K562 (cell line): ENCODE results near the gene PPP1R9B. TPM values are rescaled to one million over a fixed set of nuclear protein-coding genes. Genes with fewer than 3 reads are reported as not detected.

Source experiments
- FIP1L1 ChIP-seq: fragments of 200-400 bp; formaldehyde crosslinking; IDR thresholded peaks from 2 replicates; pipeline ENCODE4 v1.6.1; 2018; ENCODE audit warnings: mild to moderate bottlenecking, low read depth, low read length; ENCODE audit not compliant: poor library complexity, severe bottlenecking
- KAT7 ChIP-seq: sonication (generic); formaldehyde crosslinking; IDR thresholded peaks from 2 replicates; pipeline ENCODE4 v1.8.0; 2022; ENCODE audit warnings: missing genetic modification reagents, mild to moderate bottlenecking, borderline replicate concordance
- LCOR ChIP-seq: sonication (generic); formaldehyde crosslinking; IDR thresholded peaks from 2 replicates; pipeline ENCODE4 v1.8.0; 2022; ENCODE audit warnings: mild to moderate bottlenecking, missing genetic modification reagents
- MLLT1 ChIP-seq, 2 experiments: fragments of 450-650 bp; IDR thresholded peaks; 2 replicates each; pipeline ENCODE4 v1.6.1; 2016
- RBBP5 ChIP-seq: fragments of 200-600 bp; sonication (generic); IDR thresholded peaks from 2 replicates; pipeline ENCODE4 v1.6.1; 2012; ENCODE audit warnings: borderline replicate concordance, mild to moderate bottlenecking, low read length, control low read depth, inconsistent platforms; ENCODE audit not compliant: insufficient read depth, poor library complexity, severe bottlenecking
- SRSF3 ChIP-seq: fragments of 200-400 bp; formaldehyde crosslinking; IDR thresholded peaks from 2 replicates; pipeline ENCODE4 v1.6.1; 2016; ENCODE audit warnings: mild to moderate bottlenecking, low read length, moderate library complexity; ENCODE audit not compliant: insufficient read depth
- ZBTB1 ChIP-seq: sonication (generic); formaldehyde crosslinking; IDR thresholded peaks from 2 replicates; pipeline ENCODE4 v1.8.1; 2023; ENCODE audit warnings: missing genetic modification reagents, low read depth, mild to moderate bottlenecking, borderline replicate concordance
- ZNF224 ChIP-seq: sonication (generic); formaldehyde crosslinking; IDR thresholded peaks from 2 replicates; pipeline ENCODE4 v1.8.0; 2022; ENCODE audit warnings: mild to moderate bottlenecking, missing genetic modification reagents
- polyA plus RNA-seq, 8 experiments: library from polyadenylated mRNA; depleted of rRNA in 4 of 8; stranded (reverse) in 5 of 8; unstranded in 3 of 8; fragments of >200 nt; fragmentation: Nextera tagmentation in 2 of 8; fragmentation: Illumina TruSeq in 1 of 8; extraction: Ambion mirVana in 2 of 8; extraction: Trizol in 1 of 8; gene quantifications; 2 replicates each; pipeline versions ENCODE4 v1.2.1 to v1.2.3, GENCODE V29; 2011 to 2014; ENCODE audit warnings: inconsistent platforms in 1 of 8, missing spikeins in 1 of 8
- total RNA-seq, 7 experiments: library from RNA; depleted of rRNA in 6 of 7; stranded (reverse); fragments of >200 nt in 6 of 7; fragmentation: Illumina TruSeq in 2 of 7; extraction: Trizol in 2 of 7; gene quantifications; 2 replicates each; pipeline versions ENCODE4 v1.2.1 to v1.2.3, GENCODE V29; 2011 to 2021; ENCODE audit warnings: low replicate concordance in 1 of 7
- TF ChIP-seq, protein P1 (sequence below): fragments of 250-450 bp; sonication (Bioruptor Pico); IDR thresholded peaks from 2 replicates; pipeline ENCODE4 v1.5.0; 2021
- TF ChIP-seq, protein P2 (sequence below): fragments of 250-450 bp; sonication (Bioruptor Pico); IDR thresholded peaks from 2 replicates; pipeline ENCODE4 v1.8.0; 2022; ENCODE audit warnings: inconsistent platforms

Gene PPP1R9B
- total and polyA plus RNA-seq, 9 of the 15 experiments (the other 6 are each of a cell fraction or from before 2014, with no cell fraction given) = 0.10 to 63.5 (median 24.7) TPM

DNA sequence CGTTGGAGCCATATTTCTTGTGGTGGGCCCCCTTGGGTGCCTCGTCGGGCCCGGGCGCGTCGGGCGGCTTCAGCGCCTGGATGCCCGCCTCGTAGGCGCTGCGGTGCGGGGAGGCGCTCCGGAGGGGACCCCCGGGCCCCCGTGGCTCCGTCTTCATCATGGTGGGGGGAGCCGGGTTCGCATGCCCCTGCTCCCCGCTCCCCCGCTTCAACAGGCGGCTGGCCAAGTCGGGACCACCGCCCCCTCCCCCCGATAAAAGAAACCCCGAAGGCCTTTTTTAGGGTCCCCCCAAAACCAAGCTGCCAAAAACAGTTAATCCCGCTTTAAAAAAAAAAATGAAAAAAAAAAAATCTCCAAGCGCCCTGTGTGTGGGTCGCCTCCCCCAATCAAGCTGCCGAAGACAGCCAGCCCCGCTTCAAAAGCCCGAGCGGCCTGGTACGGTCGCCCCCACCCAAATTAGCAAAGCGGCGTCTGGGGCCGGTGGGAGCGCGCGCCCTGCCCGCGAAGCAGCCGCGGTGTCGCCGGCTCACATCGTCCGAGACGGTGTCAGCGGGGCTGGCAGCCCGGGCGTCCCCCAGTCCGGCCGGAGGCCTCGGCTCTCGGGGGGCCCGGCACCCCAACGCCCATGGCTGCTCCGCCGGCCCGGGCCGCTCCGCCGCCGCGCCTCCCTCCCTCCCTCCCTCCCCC, at the start of gene PPP1R9B (continued):
- peak; percentile 19 for TF ChIP-seq RBBP5
- peak in 1 of 2 experiments; percentile 10; a peak in 1 of 4 replicates for TF ChIP-seq MLLT1 (IDR thresholded peaks at IDR 0.05)
- 0 out of 2 replicates have a peak, but pooled peaks have one; percentile 79 for TF ChIP-seq KAT7
- peak; percentile 65; the same call in 1 of the 2 replicates for TF ChIP-seq LCOR
- TF ChIP-seq, protein P1, sequence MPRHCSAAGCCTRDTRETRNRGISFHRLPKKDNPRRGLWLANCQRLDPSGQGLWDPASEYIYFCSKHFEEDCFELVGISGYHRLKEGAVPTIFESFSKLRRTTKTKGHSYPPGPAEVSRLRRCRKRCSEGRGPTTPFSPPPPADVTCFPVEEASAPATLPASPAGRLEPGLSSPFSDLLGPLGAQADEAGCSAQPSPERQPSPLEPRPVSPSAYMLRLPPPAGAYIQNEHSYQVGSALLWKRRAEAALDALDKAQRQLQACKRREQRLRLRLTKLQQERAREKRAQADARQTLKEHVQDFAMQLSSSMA (CRISPR knock-in tag) = no peak
- TF ChIP-seq, protein P2, sequence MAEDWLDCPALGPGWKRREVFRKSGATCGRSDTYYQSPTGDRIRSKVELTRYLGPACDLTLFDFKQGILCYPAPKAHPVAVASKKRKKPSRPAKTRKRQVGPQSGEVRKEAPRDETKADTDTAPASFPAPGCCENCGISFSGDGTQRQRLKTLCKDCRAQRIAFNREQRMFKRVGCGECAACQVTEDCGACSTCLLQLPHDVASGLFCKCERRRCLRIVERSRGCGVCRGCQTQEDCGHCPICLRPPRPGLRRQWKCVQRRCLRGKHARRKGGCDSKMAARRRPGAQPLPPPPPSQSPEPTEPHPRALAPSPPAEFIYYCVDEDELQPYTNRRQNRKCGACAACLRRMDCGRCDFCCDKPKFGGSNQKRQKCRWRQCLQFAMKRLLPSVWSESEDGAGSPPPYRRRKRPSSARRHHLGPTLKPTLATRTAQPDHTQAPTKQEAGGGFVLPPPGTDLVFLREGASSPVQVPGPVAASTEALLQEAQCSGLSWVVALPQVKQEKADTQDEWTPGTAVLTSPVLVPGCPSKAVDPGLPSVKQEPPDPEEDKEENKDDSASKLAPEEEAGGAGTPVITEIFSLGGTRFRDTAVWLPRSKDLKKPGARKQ = no peak
- no peak for TF ChIP-seq ZNF224
- no peak for TF ChIP-seq SRSF3
- TF ChIP-seq FIP1L1 = peak; percentile 69
- TF ChIP-seq ZBTB1 = 0 out of 2 replicates have a peak, but pooled peaks have one; percentile 45
